Central memory CD8-positive, alpha-beta T cell (primary cell): ENCODE measurements around the gene ANKRD39.

ENCODE experiments used
- ATAC-seq: fragments of 150-1000 bp; cut with Tn5 transposase; replicated peaks from 2 replicates; pipeline ENCODE4 v1.10.0; 2022; ENCODE audit warnings: mild to moderate bottlenecking, moderate FRiP score, moderate number of reproducible peaks; ENCODE audit not compliant: poor library complexity, severe bottlenecking; ENCODE audit errors: extremely low read depth
- DNase-seq, 2 donors: peaks; one replicate each; pipeline ENCODE4 v3.0.0; 2021; ENCODE audit warnings: low spot score in 2 of 2
- H3K27ac Mint-ChIP-seq: one replicate; pipeline ENCODE4 v1.8.0; 2022; ENCODE audit warnings: low read depth, mild to moderate bottlenecking, moderate library complexity, mixed read lengths
- H3K27me3 Mint-ChIP-seq: one replicate; pipeline ENCODE4 v1.8.0; 2022; ENCODE audit warnings: mixed read lengths
- H3K36me3 Mint-ChIP-seq: one replicate; pipeline ENCODE4 v1.8.0; 2022; ENCODE audit warnings: mild to moderate bottlenecking, moderate library complexity, mixed read lengths; ENCODE audit not compliant: insufficient read depth
- H3K4me1 Mint-ChIP-seq: one replicate; pipeline ENCODE4 v1.8.0; 2022; ENCODE audit warnings: mixed read lengths
- H3K4me3 Mint-ChIP-seq: one replicate; pipeline ENCODE4 v1.8.0; 2022; ENCODE audit warnings: mild to moderate bottlenecking, moderate library complexity, mixed read lengths
- H3K9me3 Mint-ChIP-seq: one replicate; pipeline ENCODE4 v1.8.0; 2022; ENCODE audit warnings: mixed read lengths

Gene ANKRD39

DNA sequence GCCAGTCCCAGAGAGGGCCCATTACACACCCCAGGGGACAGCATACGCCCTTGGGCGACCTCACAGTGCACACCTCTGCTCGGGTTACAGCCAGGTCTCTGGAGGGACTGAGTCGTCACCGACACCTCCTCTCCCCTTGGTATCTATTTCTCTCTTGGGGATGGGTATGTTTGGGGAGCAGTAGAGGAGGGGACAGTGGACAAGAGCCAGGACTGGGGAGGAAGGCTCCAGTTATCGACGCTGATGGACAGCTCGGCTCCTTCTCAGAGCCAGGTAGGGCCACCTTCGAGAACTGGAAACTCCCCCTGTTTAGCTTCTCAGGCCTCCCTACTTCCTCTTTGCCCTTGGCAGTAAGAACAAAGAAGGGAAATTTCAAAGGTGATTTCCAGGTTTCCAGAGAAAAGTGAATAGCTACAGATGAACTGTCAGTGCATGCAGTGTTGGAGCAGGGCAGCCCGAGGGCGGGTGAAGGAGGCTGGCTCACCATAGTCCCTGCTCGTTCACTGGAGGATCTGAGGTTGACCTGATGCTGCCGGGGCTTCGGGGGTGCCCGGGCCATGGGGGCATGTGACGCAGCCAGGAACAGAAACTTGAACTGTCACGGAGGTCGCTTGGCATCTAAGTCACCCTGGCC lies 16.5 kb upstream of the ANKRD39 start:
- H3K27me3 Mint-ChIP-seq = no peaks in the 10 kb centered on the region
- peaks cover 36% of the 10 kb centered on the region for H3K4me1 Mint-ChIP-seq
- no peaks in the 10 kb centered on the region for H3K9me3 Mint-ChIP-seq
- DNase-seq (no peak), ATAC-seq (no peak)
- H3K4me3 Mint-ChIP-seq = no peak overlapping the region
- no peak overlapping the region for H3K27ac Mint-ChIP-seq
- H3K36me3 Mint-ChIP-seq = peaks cover 6% of the 10 kb centered on the region

DNA sequence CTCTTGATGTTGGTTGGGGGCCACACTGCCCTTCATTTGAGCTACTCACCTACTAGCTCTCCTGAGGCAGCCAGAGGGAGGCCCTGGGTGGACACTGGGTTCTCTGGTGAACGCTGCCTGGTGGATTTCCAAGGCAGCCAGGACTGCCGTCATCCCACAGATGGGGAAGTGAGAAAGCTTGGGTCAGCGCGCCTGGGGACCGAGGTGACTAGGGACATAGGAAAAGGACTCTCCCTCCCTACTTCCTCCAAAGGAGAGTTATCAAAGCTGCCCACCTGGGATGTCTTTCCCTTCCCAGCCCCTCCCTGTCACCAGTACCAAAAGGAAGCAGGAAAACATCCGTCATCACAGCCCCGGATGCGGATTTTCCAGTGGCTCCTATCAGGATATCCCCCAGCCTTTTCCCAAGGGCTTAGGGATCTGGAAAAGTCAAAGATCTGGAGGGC lies 15.9 kb upstream of the ANKRD39 start:
- Mint-ChIP-seq H3K4me1 (peaks cover 36% of the 10 kb centered on the region), H3K9me3 (no peaks in the 10 kb centered on the region), H3K36me3 (peaks cover 6% of the 10 kb centered on the region), H3K4me3 (no peak overlapping the region), H3K27ac (no peak overlapping the region), H3K27me3 (no peaks in the 10 kb centered on the region)
- ATAC-seq = no peak
- no peak for DNase-seq

DNA sequence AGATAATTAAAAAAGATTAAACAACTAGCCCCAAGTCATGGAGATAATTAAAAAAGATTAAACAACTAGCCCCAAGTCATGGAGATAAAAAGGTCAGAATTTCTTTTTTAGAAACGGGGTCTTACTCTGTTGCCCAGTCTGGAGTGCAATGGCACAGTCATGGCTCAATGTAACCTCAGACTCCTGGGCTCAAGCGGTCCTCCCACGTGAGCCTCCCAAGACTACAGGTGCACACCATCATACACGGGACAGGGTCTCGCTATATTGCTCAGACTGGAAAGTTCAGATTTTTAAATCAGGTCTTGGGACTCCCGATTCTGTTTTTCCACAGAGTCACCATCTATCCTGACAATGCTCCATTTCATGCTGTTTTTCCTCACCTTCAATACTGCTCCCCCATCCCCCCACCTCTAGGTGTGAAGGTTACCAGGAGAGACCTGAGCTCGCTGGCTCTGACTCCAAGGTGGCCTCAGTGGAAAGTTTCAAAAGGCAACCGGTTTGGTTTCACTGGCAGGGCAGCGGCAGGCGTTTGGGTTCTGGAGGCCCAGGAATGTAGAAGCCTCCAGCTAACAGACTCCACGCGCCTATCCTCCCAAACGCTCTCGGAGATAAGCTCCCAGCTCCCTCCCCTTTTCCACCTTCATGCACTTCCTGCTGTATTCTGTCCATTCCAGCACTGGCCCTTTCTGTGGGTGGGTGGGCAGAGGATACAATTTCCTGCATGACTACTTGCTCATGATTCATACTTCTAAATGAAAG lies 15.0 kb upstream of the ANKRD39 start:
- Mint-ChIP-seq H3K36me3 (peaks cover 11% of the 10 kb centered on the region), H3K27ac (no peak overlapping the region), H3K4me3 (no peak overlapping the region), H3K9me3 (no peaks in the 10 kb centered on the region), H3K27me3 (no peaks in the 10 kb centered on the region), H3K4me1 (peaks cover 40% of the 10 kb centered on the region)
- ATAC-seq (no peak), DNase-seq (no peak)

DNA sequence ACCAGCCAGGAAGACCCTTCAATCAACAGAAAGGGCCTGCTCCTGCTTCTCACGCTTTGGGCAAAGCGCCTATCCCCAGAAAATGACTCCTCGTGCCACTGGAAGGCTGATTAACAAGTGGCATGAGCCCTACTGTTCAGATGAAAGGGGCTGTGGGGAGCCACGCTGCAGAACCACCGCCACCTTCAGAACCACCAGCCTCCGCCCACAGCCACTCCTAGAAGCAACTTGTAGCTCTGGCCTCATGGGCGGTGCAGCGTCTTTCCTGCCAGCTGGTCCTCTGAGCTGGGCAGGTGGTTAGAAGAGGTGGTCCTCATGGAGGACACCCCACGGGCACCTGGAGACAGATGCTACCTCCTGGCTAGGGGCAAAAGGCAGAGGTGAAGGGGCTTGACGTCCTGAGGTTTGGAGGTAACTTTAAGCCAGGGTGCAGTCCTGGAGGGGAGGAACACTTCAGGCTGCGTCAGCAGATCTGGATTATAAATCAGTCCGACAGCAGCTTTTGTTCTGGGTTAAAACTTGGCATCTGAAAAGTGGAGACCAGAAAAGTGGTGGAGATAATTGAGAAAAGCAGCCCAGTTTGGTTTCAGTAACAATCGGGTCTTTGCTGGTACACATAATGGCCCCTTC lies 12.9 kb upstream of the ANKRD39 start:
- Mint-ChIP-seq H3K4me3 (peak overlapping the region; percentile 84), H3K4me1 (peaks cover 43% of the 10 kb centered on the region), H3K27me3 (no peaks in the 10 kb centered on the region), H3K27ac (peak overlapping the region; percentile 85), H3K36me3 (peaks cover 17% of the 10 kb centered on the region), H3K9me3 (no peaks in the 10 kb centered on the region)
- ATAC-seq (peak; percentile 78), DNase-seq (peak; percentile 54 to 69)

DNA sequence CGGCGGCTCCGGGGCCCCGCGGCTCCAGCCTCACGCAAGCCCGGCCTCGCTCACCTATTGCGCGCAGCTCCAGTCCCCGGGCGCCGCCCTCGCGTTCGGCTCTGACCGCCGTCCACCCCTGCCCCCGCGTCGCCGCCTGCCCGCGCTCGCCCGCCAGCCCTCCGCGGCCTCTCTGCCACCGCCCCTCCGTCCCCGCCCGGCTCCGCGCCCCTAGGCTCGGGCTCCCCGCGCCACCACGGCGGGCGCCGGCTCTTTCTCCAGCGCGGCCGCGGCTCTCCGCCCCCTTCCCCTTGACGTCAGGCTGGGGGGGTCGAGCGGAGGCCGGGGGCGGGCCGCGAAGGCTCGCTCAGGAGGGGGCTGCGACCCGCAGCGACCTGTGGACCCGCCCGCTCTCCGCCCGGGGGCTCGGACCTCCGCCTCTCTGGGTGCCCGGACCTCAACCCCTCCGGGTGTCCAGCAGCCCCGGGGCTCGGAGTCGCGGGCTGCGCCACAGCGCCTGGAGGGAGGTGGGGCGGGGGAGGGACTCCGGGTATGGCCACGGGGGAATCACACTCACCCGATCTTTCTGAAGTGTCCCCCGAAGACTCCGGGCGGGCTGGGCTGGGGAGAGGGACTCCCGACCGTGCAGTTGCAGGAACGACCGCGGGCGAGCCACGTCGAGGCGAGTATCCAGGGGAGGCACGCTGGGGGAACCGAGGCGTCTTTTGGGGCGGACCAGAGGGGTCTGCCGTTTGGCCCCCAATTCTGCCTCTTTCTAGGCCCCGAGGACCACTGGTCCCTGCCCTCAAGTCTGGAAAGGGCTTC lies 12.2 kb upstream of the ANKRD39 start, which contains the start of gene SEMA4C:
Gene SEMA4C, minus strand, starts transcription at position 259 of the 804 bp plus-strand sequence. CDS start 2,194 bp downstream, outside the sequence.
- peaks cover 36% of the 10 kb centered on the region for H3K4me1 Mint-ChIP-seq
- H3K27me3 Mint-ChIP-seq = no peaks in the 10 kb centered on the region
- peak; percentile 51 to 55 for DNase-seq
- peak within 1 kb of the TSS; percentile 85 for H3K27ac Mint-ChIP-seq
- no peaks in the 10 kb centered on the region for H3K9me3 Mint-ChIP-seq
- H3K36me3 Mint-ChIP-seq = peaks cover 19% of the 10 kb centered on the region
- ATAC-seq = peak; percentile 48
- peak within 1 kb of the TSS; percentile 85 for H3K4me3 Mint-ChIP-seq

DNA sequence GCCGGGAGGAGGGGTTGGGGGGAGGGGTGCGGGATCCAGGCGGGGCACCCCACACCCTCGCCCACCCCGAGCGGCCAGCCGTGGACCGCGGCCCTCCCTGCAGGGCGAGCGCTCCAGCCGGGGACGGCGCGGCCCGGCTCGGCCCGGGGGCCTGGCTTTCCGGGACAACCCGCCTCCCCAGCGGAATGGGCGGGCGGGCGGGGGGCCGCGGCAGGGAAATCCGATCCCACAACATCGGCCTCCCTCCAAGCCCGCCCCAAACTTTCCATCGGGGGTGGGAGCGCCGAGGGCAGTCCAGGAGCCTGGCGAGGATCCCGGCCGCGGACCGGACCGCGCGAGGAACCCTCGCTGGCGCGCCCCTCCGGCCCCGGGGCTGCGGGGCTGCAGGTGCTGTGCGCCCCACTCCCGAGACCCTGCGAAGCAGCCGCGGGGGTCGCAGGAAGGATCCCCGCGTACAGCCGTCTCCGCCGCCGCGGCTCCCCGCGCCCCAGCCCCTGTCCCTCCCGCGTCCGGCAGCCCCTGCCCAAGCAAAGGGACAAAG lies 11.5 kb upstream of the ANKRD39 start:
- Mint-ChIP-seq H3K4me3 (peak overlapping the region; percentile 85), H3K27ac (no peak overlapping the region), H3K4me1 (peaks cover 34% of the 10 kb centered on the region), H3K9me3 (no peaks in the 10 kb centered on the region), H3K36me3 (peaks cover 19% of the 10 kb centered on the region), H3K27me3 (no peaks in the 10 kb centered on the region)
- ATAC-seq = no peak
- DNase-seq = no peak

DNA sequence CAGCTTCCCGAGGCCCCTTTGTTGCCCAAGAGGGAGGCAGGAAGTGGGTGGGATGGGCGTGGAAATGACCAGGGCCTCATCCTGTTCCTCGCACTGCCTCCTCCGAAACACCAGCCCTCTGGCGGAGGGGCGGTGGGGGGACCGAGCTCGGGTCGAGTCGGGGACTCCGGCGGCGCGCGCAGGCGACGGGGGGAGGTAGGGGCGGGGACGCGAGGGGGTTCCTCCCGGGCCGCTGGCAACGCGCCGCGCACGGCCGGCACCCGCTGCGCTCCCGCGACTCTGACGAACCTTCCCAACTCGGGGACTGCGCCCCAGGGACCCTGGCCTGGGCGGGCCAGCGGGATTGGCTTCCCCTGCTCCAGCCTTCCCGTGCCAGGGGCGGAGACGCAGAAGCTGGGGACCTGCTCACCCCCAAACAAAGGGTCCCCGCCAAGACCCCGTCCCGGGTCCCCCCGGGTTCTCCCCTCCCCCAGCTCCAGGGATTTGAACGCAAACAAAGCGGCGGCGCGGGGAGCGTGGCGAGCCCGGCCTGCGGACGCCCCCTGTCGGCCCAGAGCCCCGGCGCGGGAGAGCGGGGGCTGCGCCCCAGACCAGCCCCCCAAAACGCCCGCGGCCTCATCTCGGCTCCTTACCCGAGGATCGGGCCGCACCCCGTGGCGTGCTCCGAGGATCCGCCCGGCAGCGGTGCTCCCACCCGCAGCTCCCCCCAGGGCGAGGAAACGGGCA lies 10.9 kb upstream of the ANKRD39 start:
- H3K36me3 Mint-ChIP-seq = peaks cover 19% of the 10 kb centered on the region
- peak overlapping the region; percentile 76 for H3K27ac Mint-ChIP-seq
- H3K4me3 Mint-ChIP-seq = peak overlapping the region; percentile 85
- H3K9me3 Mint-ChIP-seq = no peaks in the 10 kb centered on the region
- DNase-seq (peak in 1 of 2 donors; percentile 23), ATAC-seq (peak; percentile 5)
- H3K27me3 Mint-ChIP-seq = no peaks in the 10 kb centered on the region
- peaks cover 28% of the 10 kb centered on the region for H3K4me1 Mint-ChIP-seq

DNA sequence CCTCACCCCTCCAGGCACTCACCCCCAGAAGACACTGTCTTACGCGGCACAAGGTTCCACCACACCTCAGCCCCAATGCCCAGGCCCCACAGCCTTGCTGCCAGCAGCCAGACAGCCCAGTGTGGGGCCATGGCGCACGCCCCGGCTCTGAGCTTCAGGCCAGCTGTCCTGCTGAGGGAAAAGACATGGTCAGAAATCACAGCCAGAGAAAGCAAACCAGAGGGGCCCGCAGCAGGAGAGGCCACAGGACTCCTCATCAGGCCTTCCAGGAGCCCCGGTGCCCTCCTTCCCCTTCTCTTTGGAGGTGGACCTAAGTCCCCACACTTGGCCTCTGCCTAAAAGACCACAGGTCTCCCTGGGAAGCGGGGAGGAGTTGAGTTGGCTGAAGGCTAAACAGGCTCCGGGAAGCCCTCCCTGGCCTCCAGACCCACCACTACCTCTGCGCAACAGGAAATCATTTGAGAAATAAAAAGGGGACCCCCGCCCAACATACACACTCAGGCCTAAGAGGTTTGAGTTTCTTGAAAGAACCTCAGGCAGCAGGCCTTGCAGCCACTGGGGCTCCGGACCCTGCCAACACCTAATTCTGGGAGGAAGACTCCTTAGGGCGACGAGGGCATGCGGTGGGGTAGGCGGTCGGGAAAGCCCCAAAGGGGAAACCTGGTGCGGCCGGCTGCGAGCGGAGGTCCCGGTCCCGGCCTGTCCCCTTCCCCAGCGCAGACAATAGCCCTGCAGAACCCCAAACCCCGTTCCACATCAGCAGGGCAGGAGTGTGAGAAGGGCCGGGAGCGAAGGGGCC lies 10.1 kb upstream of the ANKRD39 start:
- ATAC-seq (no peak), DNase-seq (no peak)
- Mint-ChIP-seq H3K4me3 (peak overlapping the region; percentile 85), H3K9me3 (no peaks in the 10 kb centered on the region), H3K36me3 (peaks cover 24% of the 10 kb centered on the region), H3K27me3 (no peaks in the 10 kb centered on the region), H3K27ac (peak overlapping the region; percentile 76), H3K4me1 (peaks cover 33% of the 10 kb centered on the region)

DNA sequence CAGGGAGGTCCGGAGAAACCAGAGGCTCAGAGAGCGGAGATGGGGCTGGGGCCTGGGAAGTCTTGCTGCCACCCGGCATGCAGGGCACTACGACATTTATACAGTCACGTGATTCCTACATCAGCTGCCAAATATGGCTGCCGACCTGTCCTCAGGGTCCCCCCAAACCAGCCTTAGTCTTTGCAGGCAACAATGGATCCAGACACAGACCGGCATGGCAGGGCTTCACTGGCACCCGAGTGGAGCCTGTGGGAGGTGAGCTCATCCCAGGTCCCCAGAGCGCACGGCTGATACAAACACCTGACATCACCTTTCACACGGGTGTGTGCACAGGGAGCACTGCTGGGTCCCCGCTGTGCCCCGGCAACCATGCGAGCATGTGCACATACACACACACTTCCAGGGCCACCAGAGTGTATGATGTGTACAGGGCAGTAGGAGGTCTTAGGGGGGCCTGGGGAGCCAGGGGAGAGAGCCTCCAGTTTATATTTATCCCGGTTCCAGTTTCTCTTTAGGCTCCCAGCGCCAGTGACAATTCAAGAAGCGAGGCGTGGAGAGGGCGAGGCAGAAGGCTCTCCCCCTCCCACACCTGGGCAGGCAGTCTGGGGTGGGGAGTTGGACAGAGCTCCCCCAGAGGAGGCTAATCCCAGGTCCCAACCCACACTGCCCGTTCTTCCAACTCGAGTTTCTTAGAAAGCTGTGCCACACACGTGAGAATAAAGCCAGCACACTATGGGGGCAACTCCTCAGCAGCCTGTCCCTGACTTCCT lies 9.4 kb upstream of the ANKRD39 start:
- no peaks in the 10 kb centered on the region for H3K27me3 Mint-ChIP-seq
- H3K4me1 Mint-ChIP-seq = peaks cover 33% of the 10 kb centered on the region
- no peaks in the 10 kb centered on the region for H3K9me3 Mint-ChIP-seq
- ATAC-seq = no peak
- DNase-seq = no peak
- peak overlapping the region; percentile 85 for H3K4me3 Mint-ChIP-seq
- peaks cover 28% of the 10 kb centered on the region for H3K36me3 Mint-ChIP-seq
- peak overlapping the region; percentile 76 for H3K27ac Mint-ChIP-seq

DNA sequence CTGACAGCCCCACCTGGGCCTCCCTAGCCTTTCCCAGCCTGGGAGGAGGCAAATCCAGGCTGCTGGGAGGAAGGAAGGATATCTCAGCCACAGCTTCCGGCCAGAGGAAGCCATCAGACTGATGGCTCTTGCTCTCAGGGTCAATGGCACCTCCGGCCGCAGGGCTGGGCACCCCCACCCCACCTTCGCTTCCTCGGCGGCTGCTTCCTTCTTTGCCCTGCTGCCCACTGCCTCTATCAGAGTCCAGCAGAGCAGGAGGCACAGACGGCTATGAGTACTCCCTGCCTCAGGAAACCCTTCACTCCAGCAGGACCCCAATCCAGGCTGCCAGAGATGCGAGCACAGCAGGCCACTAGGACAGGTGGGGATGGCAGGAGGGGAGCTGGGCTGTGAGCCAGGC lies 8.8 kb upstream of the ANKRD39 start:
- ATAC-seq (no peak), DNase-seq (no peak)
- Mint-ChIP-seq H3K9me3 (no peaks in the 10 kb centered on the region), H3K4me1 (peaks cover 33% of the 10 kb centered on the region), H3K36me3 (peaks cover 30% of the 10 kb centered on the region), H3K27ac (peak overlapping the region; percentile 69), H3K27me3 (no peaks in the 10 kb centered on the region), H3K4me3 (peak overlapping the region; percentile 85)
